ENCODE results near the gene SMPD3. TPM values are rescaled to one million over a fixed set of nuclear protein-coding genes. Genes with fewer than 3 reads are reported as not detected.

Gene SMPD3
- total RNA-seq, 4 donors from 2014 or later = 51.1 to 168 (median 68.9) TPM

DNA sequence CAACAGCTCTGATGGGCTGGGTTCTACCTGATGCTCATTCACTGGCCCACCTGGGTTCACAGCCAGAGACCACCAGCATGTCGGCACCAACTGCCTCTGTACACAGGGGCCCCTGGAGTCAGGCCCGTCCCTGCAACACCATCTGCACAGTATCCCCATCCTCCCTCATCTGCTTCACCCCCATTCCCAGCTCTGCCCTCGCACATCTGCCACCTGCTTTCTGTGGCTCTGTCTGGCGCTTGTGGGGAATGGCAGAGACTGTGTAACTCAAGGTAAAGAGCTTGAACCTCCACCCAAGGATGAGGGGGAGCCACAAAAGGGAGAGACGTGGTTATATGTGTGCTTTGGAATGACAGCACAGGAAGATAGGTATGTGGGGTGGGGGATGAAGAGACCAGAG, 27.2 kb downstream of the SMPD3 start:
- Histone ChIP-seq H3K9me3 (no peaks in the 10 kb centered on the region), H3K4me1 (peaks cover 12 to 35% (median 28%) of the 10 kb centered on the region in 4 donors), H3K27ac (no peak overlapping the region), H3K27me3 (no peaks in the 10 kb centered on the region), H3K4me3 (no peak overlapping the region), H3K36me3 (no peaks in the 10 kb centered on the region)
- 91% methylated on average over 5 of the region's 5 CpGs; no CpG with 5 or more reads in 1 of the 2 donors for WGBS, 2 donors (ENCODE audit: low coverage in 1 of 2)
- in situ Hi-C loops (cut with MboI; ENCODE audit: low pct_ligation_motif_present in 1 of 4, low pct_unique_long_range_greater_than_20kb in 1 of 4, low sequenced_read_pairs in 3 of 4) = no loop called here
- intact Hi-C loops (cut with DNase I; ENCODE audit: low total_unique reads) = no loop called here
- DNase-seq = no peak
- TF ChIP-seq EP300 (IDR thresholded peaks at IDR 0.05; ENCODE audit: low read depth) (no peak), POLR2AphosphoS5 (IDR thresholded peaks at IDR 0.05) (no peak), POLR2A (IDR thresholded peaks at IDR 0.05) (no peak)
- TF ChIP-seq, protein P1, sequence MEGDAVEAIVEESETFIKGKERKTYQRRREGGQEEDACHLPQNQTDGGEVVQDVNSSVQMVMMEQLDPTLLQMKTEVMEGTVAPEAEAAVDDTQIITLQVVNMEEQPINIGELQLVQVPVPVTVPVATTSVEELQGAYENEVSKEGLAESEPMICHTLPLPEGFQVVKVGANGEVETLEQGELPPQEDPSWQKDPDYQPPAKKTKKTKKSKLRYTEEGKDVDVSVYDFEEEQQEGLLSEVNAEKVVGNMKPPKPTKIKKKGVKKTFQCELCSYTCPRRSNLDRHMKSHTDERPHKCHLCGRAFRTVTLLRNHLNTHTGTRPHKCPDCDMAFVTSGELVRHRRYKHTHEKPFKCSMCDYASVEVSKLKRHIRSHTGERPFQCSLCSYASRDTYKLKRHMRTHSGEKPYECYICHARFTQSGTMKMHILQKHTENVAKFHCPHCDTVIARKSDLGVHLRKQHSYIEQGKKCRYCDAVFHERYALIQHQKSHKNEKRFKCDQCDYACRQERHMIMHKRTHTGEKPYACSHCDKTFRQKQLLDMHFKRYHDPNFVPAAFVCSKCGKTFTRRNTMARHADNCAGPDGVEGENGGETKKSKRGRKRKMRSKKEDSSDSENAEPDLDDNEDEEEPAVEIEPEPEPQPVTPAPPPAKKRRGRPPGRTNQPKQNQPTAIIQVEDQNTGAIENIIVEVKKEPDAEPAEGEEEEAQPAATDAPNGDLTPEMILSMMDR (IDR thresholded peaks at IDR 0.05) = no peak

DNA sequence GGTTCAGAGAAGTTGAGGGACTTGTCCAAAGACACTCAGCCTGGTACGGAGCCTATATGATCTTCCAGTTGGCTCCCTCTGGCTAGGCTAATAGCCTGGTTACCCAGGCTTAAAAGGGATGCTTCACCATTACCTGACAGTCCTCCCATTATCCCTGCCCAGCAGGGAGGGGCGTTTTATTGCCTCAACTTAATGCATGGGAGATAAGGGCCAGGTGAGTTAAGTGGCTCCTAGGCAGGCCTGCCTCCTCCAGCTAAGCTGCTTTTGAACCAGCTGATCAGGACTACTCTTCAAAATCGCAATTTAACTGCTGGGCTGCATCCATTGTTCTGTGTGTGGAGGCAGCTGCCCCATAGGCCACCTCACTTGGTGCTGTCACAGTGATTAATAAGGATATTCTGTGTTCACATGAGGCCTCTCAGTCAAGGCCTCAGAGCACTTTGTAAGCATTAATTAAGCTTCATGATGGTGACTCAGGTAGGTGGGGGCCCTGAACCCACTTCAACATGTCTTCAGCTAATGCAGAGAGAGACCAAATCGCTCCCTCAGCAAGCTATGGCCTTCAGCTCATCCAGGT, 27.9 kb downstream of the SMPD3 start:
- no peak overlapping the region for H3K4me3 ChIP-seq
- intact Hi-C loops (cut with DNase I; ENCODE audit: low total_unique reads) (no loop called here), in situ Hi-C loops (cut with MboI; ENCODE audit: low pct_ligation_motif_present in 1 of 4, low pct_unique_long_range_greater_than_20kb in 1 of 4, low sequenced_read_pairs in 3 of 4) (no loop called here)
- H3K27me3 ChIP-seq = no peaks in the 10 kb centered on the region
- H3K4me1 ChIP-seq = peaks cover 12 to 41% (median 33%) of the 10 kb centered on the region in 4 donors
- H3K27ac ChIP-seq = no peak overlapping the region
- no peaks in the 10 kb centered on the region for H3K36me3 ChIP-seq
- DNase-seq = no peak
- H3K9me3 ChIP-seq = no peaks in the 10 kb centered on the region
- 83 to 100% methylated on average over 1 to 4 of the region's 4 CpGs for WGBS, 2 donors (ENCODE audit: low coverage in 1 of 2)
- TF ChIP-seq EP300 (IDR thresholded peaks at IDR 0.05; ENCODE audit: low read depth) (no peak), POLR2AphosphoS5 (IDR thresholded peaks at IDR 0.05) (no peak), POLR2A (IDR thresholded peaks at IDR 0.05) (no peak)
- TF ChIP-seq, protein P1 (IDR thresholded peaks at IDR 0.05) = no peak

DNA sequence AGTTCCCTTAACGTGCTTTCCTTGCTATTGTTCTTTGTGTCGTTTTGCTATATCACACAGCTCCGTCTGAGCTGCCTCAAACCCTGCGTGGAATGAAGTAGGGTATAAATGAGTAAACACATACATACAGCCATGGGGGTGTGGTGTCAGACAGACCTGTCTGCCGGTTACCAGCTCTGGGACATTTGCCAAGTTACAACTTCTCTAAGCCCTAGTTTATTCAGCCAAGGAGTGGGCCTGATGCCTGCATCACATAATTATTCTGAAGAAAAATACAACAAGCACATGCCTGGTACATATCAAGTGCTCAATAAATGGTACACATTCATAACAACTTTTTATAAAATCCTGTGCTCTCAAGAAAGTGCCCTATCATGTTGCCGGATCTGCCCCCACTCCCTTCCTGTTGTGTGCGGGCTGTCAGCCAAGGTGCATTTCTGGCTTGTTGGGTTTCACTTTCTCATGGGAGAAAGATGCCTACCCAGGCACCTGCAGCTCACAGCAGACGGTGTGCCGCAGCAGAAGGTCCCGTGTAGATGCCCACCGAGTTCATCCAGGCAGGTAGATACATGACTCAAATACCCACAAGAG, 30.5 kb downstream of the SMPD3 start:
- H3K27ac ChIP-seq = peak overlapping the region; percentile 84 to 88 (median 85)
- in situ Hi-C loops (cut with MboI; ENCODE audit: low pct_ligation_motif_present in 1 of 4, low pct_unique_long_range_greater_than_20kb in 1 of 4, low sequenced_read_pairs in 3 of 4) (no loop called here), intact Hi-C loops (cut with DNase I; ENCODE audit: low total_unique reads) (no loop called here)
- H3K4me3 ChIP-seq = no peak overlapping the region
- H3K9me3 ChIP-seq = no peaks in the 10 kb centered on the region
- peaks cover 12 to 46% (median 39%) of the 10 kb centered on the region in 4 donors for H3K4me1 ChIP-seq
- WGBS, 2 donors (ENCODE audit: low coverage in 1 of 2) = 0 to 25% methylated on average over 1 to 11 of the region's 11 CpGs
- no peaks in the 10 kb centered on the region for H3K27me3 ChIP-seq
- peak; percentile 57 for TF ChIP-seq POLR2A (IDR thresholded peaks at IDR 0.05)
- TF ChIP-seq POLR2AphosphoS5 (IDR thresholded peaks at IDR 0.05) = peak in 2 of 3 donors; percentile 27 to 70
- TF ChIP-seq, protein P1 (IDR thresholded peaks at IDR 0.05) = no peak
- peak; percentile 85 for DNase-seq
- H3K36me3 ChIP-seq = no peaks in the 10 kb centered on the region

DNA sequence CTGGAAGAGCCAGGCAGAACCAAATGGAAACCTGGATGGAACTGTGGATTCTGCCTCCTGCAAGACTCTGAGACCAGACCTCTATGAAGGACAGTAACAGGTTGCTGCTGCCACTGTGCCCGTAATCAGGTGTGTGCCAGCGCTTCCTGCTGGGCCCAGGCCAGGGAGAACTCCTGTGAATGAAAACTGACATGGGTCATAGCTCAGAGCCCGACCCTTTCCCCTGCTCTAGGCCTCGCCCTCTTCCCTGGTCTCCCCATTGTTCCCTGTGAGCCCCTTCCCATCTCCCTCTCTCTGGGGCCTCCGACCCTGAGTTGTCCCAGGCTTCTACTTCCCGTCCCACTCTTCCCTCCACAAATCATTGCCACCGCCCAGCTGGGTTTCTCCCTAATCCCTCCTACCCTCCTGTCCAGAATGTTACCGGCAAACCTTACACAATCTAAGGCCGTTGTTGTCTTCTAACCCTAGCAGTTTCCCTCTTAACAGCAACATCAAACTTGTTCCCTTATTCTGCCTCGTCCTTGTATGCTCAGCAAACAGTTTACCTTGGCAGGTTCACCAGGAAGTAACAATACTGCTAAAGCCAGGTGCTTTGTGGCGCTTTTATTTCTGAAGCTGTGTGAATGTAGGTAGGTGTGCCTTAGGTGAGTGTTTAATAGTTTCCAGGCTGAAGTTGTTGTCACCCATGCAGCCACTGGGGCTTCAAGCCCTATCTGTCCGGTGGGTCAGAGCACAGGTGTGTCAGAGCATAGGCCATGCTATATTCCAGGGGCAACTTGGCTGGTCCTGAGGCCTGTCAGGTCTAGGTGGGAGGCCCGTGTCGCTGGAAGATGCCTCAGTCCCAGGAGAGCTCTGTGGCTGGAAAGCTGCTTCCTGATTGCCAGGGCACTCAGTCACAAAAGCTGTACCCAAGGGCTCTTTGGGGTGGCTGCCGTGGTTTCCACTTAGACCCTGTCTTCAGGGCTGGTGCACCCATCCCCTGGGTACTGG, 32.0 kb downstream of the SMPD3 start:
- Histone ChIP-seq H3K4me3 (no peak overlapping the region), H3K27me3 (no peaks in the 10 kb centered on the region), H3K36me3 (no peaks in the 10 kb centered on the region), H3K27ac (peak overlapping the region; percentile 84 to 88 (median 85)), H3K9me3 (no peaks in the 10 kb centered on the region), H3K4me1 (peaks cover 12 to 46% (median 39%) of the 10 kb centered on the region in 4 donors)
- TF ChIP-seq POLR2A (IDR thresholded peaks at IDR 0.05) (peak; percentile 54), EP300 (IDR thresholded peaks at IDR 0.05; ENCODE audit: low read depth) (peak; percentile 28), POLR2AphosphoS5 (IDR thresholded peaks at IDR 0.05) (peak; percentile 54 to 79 (median 70))
- TF ChIP-seq, protein P1 (IDR thresholded peaks at IDR 0.05) = peak in 2 of 5 experiments; percentile 27 to 44
- in situ Hi-C loops (cut with MboI; ENCODE audit: low pct_ligation_motif_present in 1 of 4, low pct_unique_long_range_greater_than_20kb in 1 of 4, low sequenced_read_pairs in 3 of 4) (no loop called here), intact Hi-C loops (cut with DNase I; ENCODE audit: low total_unique reads) (no loop called here)
- peak; percentile 66 for DNase-seq
- 56 to 69% methylated on average over 5 to 15 of the region's 15 CpGs for WGBS, 2 donors (ENCODE audit: low coverage in 1 of 2)
